ENCODE results near the gene HPS6. TPM values are rescaled to one million over a fixed set of nuclear protein-coding genes. Genes with fewer than 3 reads are reported as not detected.

HPS6 gene
- polyA plus RNA-seq, 3 donors = 12.4 to 16.7 (median 15.9) TPM

DNA sequence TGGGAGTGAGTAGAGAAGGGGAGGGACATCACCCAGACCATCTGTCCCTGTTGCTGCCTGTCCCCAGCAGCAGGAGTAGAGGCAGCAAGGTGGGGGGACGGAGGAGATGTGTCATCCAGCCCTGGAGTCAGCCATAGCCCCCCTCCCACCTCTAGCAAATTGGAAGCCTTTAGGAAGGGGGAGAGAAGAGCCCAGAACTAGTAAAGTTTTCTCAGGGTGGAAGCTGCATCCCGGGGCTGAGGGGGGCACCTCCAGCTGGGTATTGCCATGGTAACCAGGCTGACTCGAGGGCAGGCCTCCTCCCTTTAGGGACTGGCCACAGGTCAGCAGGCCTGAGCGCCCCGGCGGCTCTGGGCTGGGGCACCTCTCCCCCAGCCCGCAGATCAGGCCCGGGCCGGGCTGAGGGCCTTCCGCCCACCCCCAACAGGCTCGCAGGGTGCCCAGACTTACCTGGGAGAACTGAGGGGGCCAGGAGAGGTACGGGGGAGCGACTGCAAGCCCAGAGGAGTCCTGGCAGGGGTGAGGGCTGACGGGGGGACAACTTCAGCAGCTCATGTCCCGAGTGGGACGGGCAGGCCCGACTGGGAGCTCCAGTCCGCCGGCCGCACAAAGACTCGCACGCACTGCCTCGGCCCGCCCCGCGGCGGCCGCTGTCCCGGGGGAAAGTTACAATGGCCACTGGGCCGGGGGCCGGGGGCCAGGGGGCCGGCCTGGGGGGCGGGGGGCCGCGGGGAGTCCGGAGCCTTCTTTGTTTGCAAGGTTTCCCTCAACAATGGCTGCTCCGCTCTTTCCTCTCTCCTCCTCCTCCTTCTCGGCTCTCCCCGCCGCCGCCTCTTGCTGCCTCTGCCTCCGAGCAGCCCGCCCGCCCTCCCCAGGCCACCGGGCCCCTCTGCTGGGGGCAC lies 49.1 kb downstream of the HPS6 start:
- DNase-seq = no peak

DNA sequence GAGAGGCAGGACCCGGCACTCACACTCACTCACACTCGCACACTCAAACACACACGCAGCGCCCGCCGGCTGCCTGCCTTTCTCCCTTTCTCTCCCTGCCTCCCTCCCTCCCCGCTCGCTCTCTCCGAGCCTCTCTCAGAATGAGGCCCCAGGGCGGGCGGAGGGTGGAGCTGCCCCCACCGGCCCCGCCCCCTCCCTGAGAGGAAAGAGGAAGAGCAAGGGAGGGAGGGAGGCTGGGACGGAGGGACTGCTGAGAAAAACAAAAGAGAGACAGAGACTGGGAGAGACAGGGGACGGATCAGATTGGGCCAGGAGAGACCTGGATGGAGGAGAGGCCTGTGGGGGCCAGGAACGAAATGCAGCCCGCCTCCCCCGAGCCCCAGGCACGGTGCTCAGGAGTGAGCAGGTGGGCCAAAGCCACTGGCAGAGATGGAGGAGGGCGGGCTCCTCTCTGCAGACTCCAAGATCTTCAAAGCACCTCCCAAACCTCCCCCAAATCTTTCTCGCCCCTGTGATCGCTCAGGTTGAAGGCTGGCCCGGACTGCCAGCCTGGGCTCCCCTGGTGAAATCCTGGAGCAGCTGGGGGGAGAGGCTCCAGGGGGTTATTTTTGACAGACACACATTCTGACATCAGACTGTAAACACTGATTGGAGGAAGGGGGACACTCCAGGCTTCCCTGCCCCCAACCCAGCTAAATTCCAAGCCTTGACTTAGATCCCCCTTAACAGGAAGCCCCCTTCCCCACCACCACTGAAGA lies 49.9 kb downstream of the HPS6 start:
- peak; percentile 91 for DNase-seq

DNA sequence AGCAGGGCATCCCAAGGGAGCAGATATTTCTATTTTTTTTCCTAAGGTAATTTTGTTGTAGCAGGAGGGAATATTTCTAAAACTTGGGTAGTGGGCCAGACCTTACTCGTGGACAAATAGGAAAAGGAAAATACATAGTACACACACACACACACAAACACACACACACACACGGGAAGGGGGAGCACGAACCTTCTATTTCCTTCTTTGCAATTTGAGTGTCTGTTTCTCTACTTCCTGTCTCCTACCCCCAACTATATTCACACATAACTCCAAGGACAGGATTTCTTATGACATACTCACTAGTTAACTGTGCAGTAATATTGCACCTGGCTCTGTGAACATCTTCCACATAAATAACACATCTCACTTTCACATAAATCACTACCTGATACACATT lies 50.6 kb downstream of the HPS6 start:
- no peak for DNase-seq

DNA sequence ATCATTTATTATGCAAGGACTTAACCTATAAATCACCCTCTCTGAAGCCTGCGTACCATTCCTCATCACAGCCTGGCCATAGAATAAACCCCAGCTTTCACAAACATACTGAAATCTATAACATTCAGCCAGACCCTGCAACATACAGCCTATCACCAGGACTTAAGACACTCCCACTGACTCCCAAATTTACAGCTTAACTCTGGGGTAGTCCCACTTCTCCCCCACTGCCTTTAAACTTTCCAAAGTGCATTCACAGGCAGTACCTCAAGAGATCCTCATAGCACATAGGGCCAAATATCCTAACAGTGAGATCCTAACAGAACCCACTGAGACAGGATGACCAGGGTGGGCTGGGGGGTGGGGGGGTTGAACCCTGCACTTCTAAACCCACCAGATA lies 51.5 kb downstream of the HPS6 start:
- DNase-seq = no peak

Other genes starting within 250 kb of the HPS6 start
- 100 to 1,000 TPM; 111 to 237 (median 214) TPM for gene OGA, start 246.9 kb upstream of the HPS6 start, polyA plus RNA-seq (ENCODE audit: insufficient read length in 3 of 3)
- 1 to 10 TPM; 3.8 to 8.4 (median 7.3) TPM for gene KCNIP2, start 221.5 kb upstream of the HPS6 start, polyA plus RNA-seq (ENCODE audit: insufficient read length in 3 of 3)
- 10 to 100 TPM; 16.6 to 20.0 (median 19.6) TPM for gene ARMH3, start 9.2 kb upstream of the HPS6 start, polyA plus RNA-seq (ENCODE audit: insufficient read length in 3 of 3)
- 100 to 1,000 TPM; 120 to 144 (median 126) TPM for gene LDB1, start 55.0 kb downstream of the HPS6 start, polyA plus RNA-seq (ENCODE audit: insufficient read length in 3 of 3)
- 10 to 100 TPM; 36.0 to 37.2 (median 36.6) TPM for gene PPRC1, start 67.7 kb downstream of the HPS6 start, polyA plus RNA-seq (ENCODE audit: insufficient read length in 3 of 3)
- gene NOLC1, start 87.0 kb downstream of the HPS6 start, polyA plus RNA-seq (ENCODE audit: insufficient read length in 3 of 3) = 10 to 100 TPM; 94.3 to 100.0 (median 98.7) TPM
- 1 to 10 TPM; 2.1 to 3.1 (median 2.2) TPM for gene ELOVL3, start 160.9 kb downstream of the HPS6 start, polyA plus RNA-seq (ENCODE audit: insufficient read length in 3 of 3)
- gene PITX3, start 176.2 kb downstream of the HPS6 start, polyA plus RNA-seq (ENCODE audit: insufficient read length in 3 of 3) = 1 to 10 TPM; 1.0 to 1.4 (median 1.2) TPM
- gene GBF1, start 180.2 kb downstream of the HPS6 start, polyA plus RNA-seq (ENCODE audit: insufficient read length in 3 of 3) = 10 to 100 TPM; 49.5 to 58.4 (median 53.6) TPM

Measured in renal pelvis (tissue), 4 donors.